A673 (cell line): ENCODE data around the gene SLC38A8.

Experiments used
- EZH2 ChIP-seq: fragments of 200-600 bp; sonication (generic); IDR thresholded peaks from 2 replicates; pipeline ENCODE4 v1.6.1; 2017; ENCODE audit warnings: borderline replicate concordance, low read depth, mild to moderate bottlenecking, mixed read lengths, antibody characterized with exemption, low read length; ENCODE audit not compliant: poor library complexity, severe bottlenecking
- TF ChIP-seq, protein P1 (sequence below): fragments of 300-800, 200-600 bp; sonication (generic); conservative IDR thresholded peaks from 2 replicates; pipeline ENCODE4 v1.5.1; 2017; ENCODE audit warnings: low read depth, mild to moderate bottlenecking, antibody characterized with exemption, low read length, moderate library complexity, mixed read lengths

GRCh38 chr16:83975590-83976260 lies 66.9 kb downstream of the SLC38A8 start:
- TF ChIP-seq, protein P1, sequence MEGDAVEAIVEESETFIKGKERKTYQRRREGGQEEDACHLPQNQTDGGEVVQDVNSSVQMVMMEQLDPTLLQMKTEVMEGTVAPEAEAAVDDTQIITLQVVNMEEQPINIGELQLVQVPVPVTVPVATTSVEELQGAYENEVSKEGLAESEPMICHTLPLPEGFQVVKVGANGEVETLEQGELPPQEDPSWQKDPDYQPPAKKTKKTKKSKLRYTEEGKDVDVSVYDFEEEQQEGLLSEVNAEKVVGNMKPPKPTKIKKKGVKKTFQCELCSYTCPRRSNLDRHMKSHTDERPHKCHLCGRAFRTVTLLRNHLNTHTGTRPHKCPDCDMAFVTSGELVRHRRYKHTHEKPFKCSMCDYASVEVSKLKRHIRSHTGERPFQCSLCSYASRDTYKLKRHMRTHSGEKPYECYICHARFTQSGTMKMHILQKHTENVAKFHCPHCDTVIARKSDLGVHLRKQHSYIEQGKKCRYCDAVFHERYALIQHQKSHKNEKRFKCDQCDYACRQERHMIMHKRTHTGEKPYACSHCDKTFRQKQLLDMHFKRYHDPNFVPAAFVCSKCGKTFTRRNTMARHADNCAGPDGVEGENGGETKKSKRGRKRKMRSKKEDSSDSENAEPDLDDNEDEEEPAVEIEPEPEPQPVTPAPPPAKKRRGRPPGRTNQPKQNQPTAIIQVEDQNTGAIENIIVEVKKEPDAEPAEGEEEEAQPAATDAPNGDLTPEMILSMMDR: no peak
- no peak for TF ChIP-seq EZH2
